ENCODE results near the gene TXNRD1. TPM values are rescaled to one million over a fixed set of nuclear protein-coding genes. Genes with fewer than 3 reads are reported as not detected.
"Not testable (repeated sequence)": the region's sequence is repeated elsewhere in the genome, so short reads cannot be mapped to it uniquely, and the experiment has no call there.

Gene TXNRD1
- total RNA-seq, 1 experiment from 2014 or later, result 552 TPM

GRCh38 chr12:104187446-104188155, 28.0 kb upstream of the TXNRD1 start:
- in situ Hi-C loops (cut with HindIII; ENCODE audit: low pct_unique_long_range_greater_than_20kb, low sequenced_read_pairs), result no loop called here
- DNase-seq (ENCODE audit: low read depth, low spot score), result no peak

DNA sequence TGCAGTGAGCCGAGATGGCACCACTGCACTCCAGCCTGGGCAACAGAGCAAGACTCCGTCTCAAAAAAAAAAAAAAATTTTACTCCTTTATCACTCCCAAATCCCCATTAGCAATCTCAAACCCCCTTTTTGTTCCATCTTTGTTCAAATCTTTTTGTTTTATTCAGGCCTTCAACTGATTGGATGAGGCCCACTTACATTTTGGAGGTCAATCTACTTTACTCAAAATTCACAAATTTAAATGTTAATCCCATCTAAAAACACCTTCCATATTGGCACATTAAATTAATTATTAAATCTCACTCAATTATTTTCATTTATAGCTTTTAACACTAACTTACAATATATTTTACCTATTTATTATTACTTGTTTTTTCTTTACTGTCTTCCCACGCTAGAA, 27.0 kb upstream of the TXNRD1 start:
- DNase-seq (ENCODE audit: low read depth, low spot score), result no peak
- in situ Hi-C loops (cut with HindIII; ENCODE audit: low pct_unique_long_range_greater_than_20kb, low sequenced_read_pairs), result no loop called here

GRCh38 chr12:104189915-104190555, 25.5 kb upstream of the TXNRD1 start:
- in situ Hi-C loops (cut with HindIII; ENCODE audit: low pct_unique_long_range_greater_than_20kb, low sequenced_read_pairs), result no loop called here
- no peak for DNase-seq (ENCODE audit: low read depth, low spot score)

DNA sequence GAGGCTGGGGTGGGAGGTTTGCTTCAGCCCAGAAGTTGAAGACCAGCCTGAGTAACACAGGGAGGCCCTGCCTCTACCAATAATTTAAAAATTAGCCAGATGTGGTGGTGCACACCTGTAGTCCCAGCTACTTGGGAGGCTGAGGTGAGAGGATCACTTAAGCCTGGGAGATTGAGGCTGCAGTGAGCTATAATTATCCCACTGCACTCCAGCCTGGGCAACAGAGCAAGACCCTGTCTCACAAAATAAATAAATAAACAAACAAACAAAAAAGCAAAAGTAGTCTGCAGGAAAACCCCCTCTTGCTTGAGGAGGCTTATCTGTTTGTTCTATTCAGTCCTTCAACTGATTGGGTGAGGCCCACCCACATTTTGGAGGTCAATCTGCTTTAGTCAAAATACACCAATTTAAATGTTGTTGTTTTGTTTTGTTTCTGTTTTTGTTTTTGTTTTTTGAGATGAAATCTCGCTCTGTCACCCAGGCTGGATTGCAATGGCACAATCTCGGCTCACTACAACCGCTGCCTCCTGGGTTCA, 24.9 kb upstream of the TXNRD1 start:
- in situ Hi-C loops (cut with HindIII; ENCODE audit: low pct_unique_long_range_greater_than_20kb, low sequenced_read_pairs), result no loop called here
- DNase-seq (ENCODE audit: low read depth, low spot score), result no peak

- in situ Hi-C loops (cut with HindIII; ENCODE audit: low pct_unique_long_range_greater_than_20kb, low sequenced_read_pairs), result no loop called here
- no peak for DNase-seq (ENCODE audit: low read depth, low spot score)
Measured at GRCh38 chr12:104197264-104197663, 18.3 kb upstream of the TXNRD1 start.

GRCh38 chr12:104199964-104200363, 15.6 kb upstream of the TXNRD1 start:
- no peak for DNase-seq (ENCODE audit: low read depth, low spot score)
- in situ Hi-C loops (cut with HindIII; ENCODE audit: low pct_unique_long_range_greater_than_20kb, low sequenced_read_pairs), result no loop called here

GRCh38 chr12:104201238-104202001, 14.2 kb upstream of the TXNRD1 start:
- in situ Hi-C loops (cut with HindIII; ENCODE audit: low pct_unique_long_range_greater_than_20kb, low sequenced_read_pairs), result no loop called here
- DNase-seq (ENCODE audit: low read depth, low spot score), result peak; percentile 81

- in situ Hi-C loops (cut with HindIII; ENCODE audit: low pct_unique_long_range_greater_than_20kb, low sequenced_read_pairs), result no loop called here
Measured at GRCh38 chr12:104204690-104205480, 10.7 kb upstream of the TXNRD1 start.

GRCh38 chr12:104207416-104208205, 8.0 kb upstream of the TXNRD1 start:
- no peak for DNase-seq (ENCODE audit: low read depth, low spot score)
- in situ Hi-C loops (cut with HindIII; ENCODE audit: low pct_unique_long_range_greater_than_20kb, low sequenced_read_pairs), result no loop called here

More at GRCh38 chr12:104204690-104205480, 10.7 kb upstream of the TXNRD1 start:
- DNase-seq (ENCODE audit: low read depth, low spot score), result peak; percentile 84

DNA sequence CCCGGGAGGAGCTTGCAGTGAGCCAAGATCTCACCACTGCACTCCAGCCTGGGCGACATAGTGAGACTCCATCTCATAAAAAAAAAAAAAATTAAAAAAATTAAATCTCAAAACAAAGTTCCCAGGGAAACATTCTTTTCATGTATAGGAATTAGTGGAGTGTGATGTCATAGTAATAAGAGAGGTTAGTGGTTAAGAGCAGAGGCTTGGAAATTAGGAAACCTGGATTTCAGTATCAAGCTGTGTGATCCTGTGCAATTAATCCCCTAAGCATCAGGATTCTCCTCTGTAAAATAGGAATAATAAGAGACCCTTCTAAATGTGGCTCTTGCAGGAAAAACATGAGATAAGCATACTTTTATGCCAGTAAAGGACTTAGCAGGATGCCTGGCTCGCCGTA, 3.1 kb upstream of the TXNRD1 start:
- DNase-seq (ENCODE audit: low read depth, low spot score), result no peak
- in situ Hi-C loops (cut with HindIII; ENCODE audit: low pct_unique_long_range_greater_than_20kb, low sequenced_read_pairs), result no loop called here

- in situ Hi-C loops (cut with HindIII; ENCODE audit: low pct_unique_long_range_greater_than_20kb, low sequenced_read_pairs), result no loop called here
- peak; percentile 91 for DNase-seq (ENCODE audit: low read depth, low spot score)
Measured at GRCh38 chr12:104213952-104214351, 1.6 kb upstream of the TXNRD1 start.

DNA sequence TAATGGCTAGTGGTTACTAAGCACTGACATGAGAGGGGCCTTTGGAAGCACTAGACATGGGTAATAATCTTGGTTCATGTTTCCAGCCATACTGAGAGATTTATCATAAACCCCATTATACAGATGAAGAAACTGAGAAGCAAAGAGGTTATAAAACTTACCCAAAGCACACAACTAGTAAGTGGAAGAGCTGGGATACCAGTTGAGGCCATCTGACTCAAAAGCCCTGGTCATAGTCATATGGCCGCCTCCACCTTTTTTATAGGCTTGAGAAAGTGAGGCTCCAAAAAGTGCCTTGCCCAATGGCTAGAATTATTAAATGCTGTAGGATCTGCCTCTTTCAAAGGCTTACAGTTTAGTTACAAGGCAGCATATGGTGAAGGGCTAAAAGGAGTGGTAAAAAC, 944 bp downstream of the TXNRD1 start:
- in situ Hi-C loops (cut with HindIII; ENCODE audit: low pct_unique_long_range_greater_than_20kb, low sequenced_read_pairs), result no loop called here
- DNase-seq (ENCODE audit: low read depth, low spot score), result no peak

- DNase-seq (ENCODE audit: low read depth, low spot score); in situ Hi-C loops (cut with HindIII; ENCODE audit: low pct_unique_long_range_greater_than_20kb, low sequenced_read_pairs): not testable (repeated sequence)
Measured at GRCh38 chr12:104218506-104218905, 2.9 kb downstream of the TXNRD1 start.

GRCh38 chr12:104218935-104219334, 3.4 kb downstream of the TXNRD1 start:
- DNase-seq (ENCODE audit: low read depth, low spot score), result no peak
- in situ Hi-C loops (cut with HindIII; ENCODE audit: low pct_unique_long_range_greater_than_20kb, low sequenced_read_pairs), result no loop called here

DNA sequence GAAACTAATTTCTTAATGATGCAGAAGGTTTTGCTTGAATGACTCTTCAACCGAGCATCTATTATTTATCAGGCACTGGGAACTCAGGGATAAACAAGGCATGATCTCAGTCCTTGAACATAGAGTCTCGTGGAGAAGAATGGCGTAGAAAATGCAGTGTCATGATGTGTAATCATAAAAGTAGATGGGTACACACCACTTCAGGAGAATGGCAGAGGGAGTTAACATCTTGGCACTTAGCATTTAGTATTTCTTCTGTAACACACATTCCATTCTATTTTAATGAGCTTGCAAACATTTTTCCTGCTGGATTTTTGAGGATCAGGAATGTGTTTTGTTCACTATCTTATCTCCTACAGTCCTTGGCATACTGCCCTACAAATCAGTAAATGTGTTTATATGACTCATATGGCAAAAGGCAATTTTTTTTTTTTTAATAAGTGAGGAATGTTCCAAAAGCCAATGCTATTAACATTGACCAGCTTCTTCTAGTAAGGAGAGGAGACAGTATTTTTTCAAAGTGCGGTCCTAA, 3.8 kb downstream of the TXNRD1 start:
- in situ Hi-C loops (cut with HindIII; ENCODE audit: low pct_unique_long_range_greater_than_20kb, low sequenced_read_pairs), result no loop called here
- peak; percentile 88 for DNase-seq (ENCODE audit: low read depth, low spot score)

- in situ Hi-C loops (cut with HindIII; ENCODE audit: low pct_unique_long_range_greater_than_20kb, low sequenced_read_pairs), result no loop called here
Measured at GRCh38 chr12:104219908-104220404, 4.4 kb downstream of the TXNRD1 start.

More at GRCh38 chr12:104219908-104220404, 4.4 kb downstream of the TXNRD1 start:
- DNase-seq (ENCODE audit: low read depth, low spot score), result peak; percentile 84

Data from SK-MEL-5 (cell line).